ENCODE results near the gene ABHD2. TPM values are rescaled to one million over a fixed set of nuclear protein-coding genes. Genes with fewer than 3 reads are reported as not detected.
"Not testable (repeated sequence)": the region's sequence is repeated elsewhere in the genome, so short reads cannot be mapped to it uniquely, and the experiment has no call there.

ABHD2 gene
- total RNA-seq, 1 donor from 2014 or later: 32.3 TPM

DNA sequence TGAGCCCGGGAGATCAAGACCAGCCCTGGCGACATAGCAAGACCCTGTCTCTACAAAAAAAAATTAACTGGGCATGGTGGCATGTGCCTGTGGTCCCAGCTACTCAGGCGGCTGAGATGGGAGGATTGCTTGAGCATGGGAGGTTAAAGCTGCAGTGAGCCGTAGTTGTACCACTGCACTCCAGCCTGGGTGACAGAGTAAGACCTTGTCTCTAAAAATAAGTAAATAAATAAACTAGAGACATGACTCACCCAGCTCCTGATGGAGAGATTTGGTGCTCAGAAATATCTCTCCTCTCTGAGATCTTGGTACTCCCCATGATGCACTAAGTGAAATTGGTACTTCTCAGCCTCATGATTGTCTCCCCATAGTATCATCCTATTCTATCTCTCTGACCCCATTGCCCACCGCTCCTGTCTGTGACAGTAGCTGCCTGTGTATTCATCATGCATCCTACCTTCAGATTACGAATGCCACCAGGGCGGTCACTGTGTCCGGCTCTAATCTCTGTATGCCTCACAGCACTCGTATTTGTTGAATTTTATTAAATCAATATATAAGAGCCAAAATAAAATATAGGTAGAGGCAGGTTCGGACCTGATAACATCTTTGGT lies 50.9 kb downstream of the ABHD2 start:
- H3K36me3 Mint-ChIP-seq (ENCODE audit: low read depth, unreplicated experiment): no peaks in the 10 kb centered on the region
- peaks cover 20% of the 10 kb centered on the region for H3K4me1 Mint-ChIP-seq (ENCODE audit: unreplicated experiment)
- H3K27me3 Mint-ChIP-seq (ENCODE audit: unreplicated experiment): no peaks in the 10 kb centered on the region
- H3K4me3 Mint-ChIP-seq (ENCODE audit: unreplicated experiment): no peak overlapping the region
- TF ChIP-seq, protein P1, sequence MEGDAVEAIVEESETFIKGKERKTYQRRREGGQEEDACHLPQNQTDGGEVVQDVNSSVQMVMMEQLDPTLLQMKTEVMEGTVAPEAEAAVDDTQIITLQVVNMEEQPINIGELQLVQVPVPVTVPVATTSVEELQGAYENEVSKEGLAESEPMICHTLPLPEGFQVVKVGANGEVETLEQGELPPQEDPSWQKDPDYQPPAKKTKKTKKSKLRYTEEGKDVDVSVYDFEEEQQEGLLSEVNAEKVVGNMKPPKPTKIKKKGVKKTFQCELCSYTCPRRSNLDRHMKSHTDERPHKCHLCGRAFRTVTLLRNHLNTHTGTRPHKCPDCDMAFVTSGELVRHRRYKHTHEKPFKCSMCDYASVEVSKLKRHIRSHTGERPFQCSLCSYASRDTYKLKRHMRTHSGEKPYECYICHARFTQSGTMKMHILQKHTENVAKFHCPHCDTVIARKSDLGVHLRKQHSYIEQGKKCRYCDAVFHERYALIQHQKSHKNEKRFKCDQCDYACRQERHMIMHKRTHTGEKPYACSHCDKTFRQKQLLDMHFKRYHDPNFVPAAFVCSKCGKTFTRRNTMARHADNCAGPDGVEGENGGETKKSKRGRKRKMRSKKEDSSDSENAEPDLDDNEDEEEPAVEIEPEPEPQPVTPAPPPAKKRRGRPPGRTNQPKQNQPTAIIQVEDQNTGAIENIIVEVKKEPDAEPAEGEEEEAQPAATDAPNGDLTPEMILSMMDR (IDR thresholded peaks at IDR 0.05; ENCODE audit: unreplicated experiment): no peak
- DNase-seq (ENCODE audit: low spot score): no peak
- no peaks in the 10 kb centered on the region for H3K9me3 Mint-ChIP-seq (ENCODE audit: unreplicated experiment)
- H3K27ac Mint-ChIP-seq (ENCODE audit: unreplicated experiment): no peak overlapping the region

DNA sequence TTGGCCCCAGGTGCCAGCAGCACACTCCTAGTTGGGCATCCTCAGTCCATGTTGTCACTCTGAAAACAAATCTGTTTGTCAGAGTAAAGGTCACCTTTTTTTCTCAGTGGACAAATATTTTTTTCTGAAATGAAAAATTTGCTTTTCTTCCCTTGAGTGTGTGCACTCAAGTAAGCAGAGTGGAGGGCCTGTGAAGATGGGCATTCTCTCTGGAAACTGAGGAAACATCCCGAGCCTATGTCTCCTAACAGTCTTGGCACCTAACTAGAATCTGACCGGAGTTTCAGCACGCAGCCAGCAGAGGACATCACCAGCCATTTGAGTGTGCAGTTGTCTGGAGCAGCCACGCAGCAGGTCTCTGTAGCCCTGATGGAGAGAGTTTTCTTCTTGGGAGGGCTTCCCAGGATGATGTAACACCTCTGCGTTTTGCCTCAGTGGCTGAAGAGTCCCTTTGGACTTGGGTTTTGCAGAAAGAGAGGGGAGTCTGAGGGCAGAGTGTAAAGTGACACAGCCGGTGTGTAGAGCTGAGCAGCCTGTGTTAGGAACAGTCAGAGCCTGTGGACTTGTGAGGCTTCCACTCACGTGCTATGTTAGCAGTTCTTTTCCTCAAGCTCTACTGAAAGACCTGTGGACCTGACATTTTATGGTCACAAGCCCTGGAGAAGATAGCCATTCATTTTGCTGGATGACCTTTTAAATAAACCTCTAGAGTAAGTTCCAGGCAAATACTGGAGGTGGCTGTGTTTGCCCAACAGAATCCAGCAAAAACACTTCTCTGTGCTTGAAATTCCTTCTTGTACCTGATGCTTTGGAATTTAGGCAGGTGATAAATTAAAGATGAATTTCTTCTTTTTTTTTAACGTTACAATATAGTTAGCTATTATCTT lies 51.6 kb downstream of the ABHD2 start:
- Mint-ChIP-seq H3K4me1 (ENCODE audit: unreplicated experiment) (peaks cover 20% of the 10 kb centered on the region), H3K27ac (ENCODE audit: unreplicated experiment) (no peak overlapping the region), H3K36me3 (ENCODE audit: low read depth, unreplicated experiment) (no peaks in the 10 kb centered on the region), H3K9me3 (ENCODE audit: unreplicated experiment) (no peaks in the 10 kb centered on the region), H3K4me3 (ENCODE audit: unreplicated experiment) (no peak overlapping the region), H3K27me3 (ENCODE audit: unreplicated experiment) (no peaks in the 10 kb centered on the region)
- TF ChIP-seq, protein P1 (IDR thresholded peaks at IDR 0.05; ENCODE audit: unreplicated experiment): no peak
- no peak for DNase-seq (ENCODE audit: low spot score)

DNA sequence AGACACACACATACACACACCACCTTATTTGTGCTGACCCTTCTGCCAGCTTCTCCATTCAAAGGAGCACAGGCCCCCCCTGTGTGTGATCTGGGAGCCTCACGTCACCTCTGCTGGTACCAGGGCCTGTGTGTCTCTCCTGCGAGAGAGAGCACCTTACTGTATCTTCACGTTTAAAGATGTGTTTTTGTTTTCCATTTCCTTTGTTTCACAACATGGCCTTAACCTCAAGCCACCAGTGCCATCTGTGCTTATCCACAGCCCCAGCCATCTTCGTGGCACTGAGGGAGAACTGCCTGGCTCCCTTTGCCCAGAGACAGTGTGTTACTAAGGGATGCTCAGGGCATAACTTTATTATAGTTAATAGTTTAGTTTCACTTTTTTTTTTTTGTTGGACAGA lies 52.3 kb downstream of the ABHD2 start:
- Mint-ChIP-seq H3K4me3 (ENCODE audit: unreplicated experiment) (no peak overlapping the region), H3K4me1 (ENCODE audit: unreplicated experiment) (peaks cover 18% of the 10 kb centered on the region), H3K27me3 (ENCODE audit: unreplicated experiment) (no peaks in the 10 kb centered on the region), H3K27ac (ENCODE audit: unreplicated experiment) (no peak overlapping the region), H3K9me3 (ENCODE audit: unreplicated experiment) (no peaks in the 10 kb centered on the region), H3K36me3 (ENCODE audit: low read depth, unreplicated experiment) (no peaks in the 10 kb centered on the region)
- TF ChIP-seq, protein P1 (IDR thresholded peaks at IDR 0.05; ENCODE audit: unreplicated experiment): no peak
- no peak for DNase-seq (ENCODE audit: low spot score)

DNA sequence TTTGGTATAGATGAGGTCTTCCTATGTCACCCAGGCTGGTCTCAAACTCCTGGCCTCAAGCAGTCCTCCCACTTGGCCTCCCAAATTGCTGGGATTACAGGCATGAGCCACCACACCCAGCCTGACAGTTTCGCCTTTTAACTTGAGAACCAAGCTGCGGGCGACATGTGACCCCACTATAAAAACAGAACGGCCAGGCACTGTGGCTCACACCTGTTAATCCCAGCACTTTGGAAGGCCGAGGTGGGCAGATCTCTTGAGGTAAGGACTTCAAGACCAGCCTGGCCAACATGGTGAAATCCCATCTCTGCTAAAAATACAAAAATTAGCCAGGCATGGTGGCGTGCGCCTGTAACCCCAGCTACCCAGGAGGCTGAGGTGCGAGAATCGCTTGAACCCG lies 52.9 kb downstream of the ABHD2 start:
- DNase-seq (ENCODE audit: low spot score); H3K36me3 Mint-ChIP-seq (ENCODE audit: low read depth, unreplicated experiment); H3K9me3 Mint-ChIP-seq (ENCODE audit: unreplicated experiment); H3K27me3 Mint-ChIP-seq (ENCODE audit: unreplicated experiment); H3K27ac Mint-ChIP-seq (ENCODE audit: unreplicated experiment); H3K4me3 Mint-ChIP-seq (ENCODE audit: unreplicated experiment): not testable (repeated sequence)
- peaks cover 17% of the 10 kb centered on the region for H3K4me1 Mint-ChIP-seq (ENCODE audit: unreplicated experiment)

DNA sequence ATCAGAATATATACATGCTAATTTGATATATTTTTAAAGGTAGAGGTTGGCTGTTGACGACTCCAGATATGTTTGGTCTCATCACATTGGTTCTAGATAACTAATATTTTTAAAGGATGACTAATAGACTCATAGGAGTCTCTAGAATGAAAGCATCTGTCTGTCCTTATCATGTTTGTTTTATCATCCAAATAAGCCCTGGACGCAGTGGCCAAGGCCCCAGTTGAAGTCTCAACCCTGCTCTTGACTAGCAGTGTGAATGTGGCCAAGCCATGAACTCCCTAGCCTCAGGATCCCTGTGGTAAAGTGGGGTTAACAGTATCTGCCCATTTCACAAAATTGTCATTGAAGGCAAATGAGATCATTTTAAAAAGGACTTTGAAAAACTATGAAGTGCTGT lies 53.6 kb downstream of the ABHD2 start:
- H3K36me3 Mint-ChIP-seq (ENCODE audit: low read depth, unreplicated experiment): no peaks in the 10 kb centered on the region
- peaks cover 11% of the 10 kb centered on the region for H3K4me1 Mint-ChIP-seq (ENCODE audit: unreplicated experiment)
- H3K9me3 Mint-ChIP-seq (ENCODE audit: unreplicated experiment): no peaks in the 10 kb centered on the region

More for the DNA sequence above, 53.6 kb downstream of the ABHD2 start:
- H3K27ac Mint-ChIP-seq (ENCODE audit: unreplicated experiment): no peak overlapping the region
- H3K27me3 Mint-ChIP-seq (ENCODE audit: unreplicated experiment): no peaks in the 10 kb centered on the region
- no peak overlapping the region for H3K4me3 Mint-ChIP-seq (ENCODE audit: unreplicated experiment)
- TF ChIP-seq, protein P1 (IDR thresholded peaks at IDR 0.05; ENCODE audit: unreplicated experiment): no peak
- no peak for DNase-seq (ENCODE audit: low spot score)

All from endothelial cell (in vitro differentiated cells).